Mesendoderm (in vitro differentiated cells): ENCODE data around the gene DYNC1LI1.

Experiments used
- DNase-seq: peaks from one replicate; pipeline ENCODE4 v3.0.0; 2013
- H2AK5ac ChIP-seq: 2 replicates; pipeline ENCODE4 v1.6.1; 2013; ENCODE audit warnings: low read length, inconsistent platforms
- H2BK120ac ChIP-seq: 2 replicates; pipeline ENCODE4 v1.6.1; 2013; ENCODE audit warnings: low read depth, mild to moderate bottlenecking, low read length, moderate library complexity, mixed read lengths
- H2BK15ac ChIP-seq: replicated peaks from 2 replicates; pipeline ENCODE4 v1.6.1; 2013; ENCODE audit warnings: low read depth, mild to moderate bottlenecking, moderate library complexity
- H2BK5ac ChIP-seq: 2 replicates; pipeline ENCODE4 v1.6.1; 2013; ENCODE audit warnings: low read length, inconsistent platforms
- H3K18ac ChIP-seq: 2 replicates; pipeline ENCODE4 v1.6.1; 2013; ENCODE audit warnings: mild to moderate bottlenecking, low read length, mixed read lengths
- H3K23ac ChIP-seq: one replicate; pipeline ENCODE4 v1.6.1; 2013; ENCODE audit warnings: low read length
- H3K27ac ChIP-seq: 2 replicates; pipeline ENCODE4 v1.5.1; 2013; ENCODE audit warnings: low read depth, mild to moderate bottlenecking, inconsistent platforms, low read length, moderate library complexity
- H3K27me3 ChIP-seq: 2 replicates; pipeline ENCODE4 v1.6.1; 2013; ENCODE audit warnings: low read length, control low read depth, mild to moderate bottlenecking, inconsistent platforms; ENCODE audit not compliant: insufficient read depth, poor library complexity
- H3K36me3 ChIP-seq: 2 replicates; pipeline ENCODE4 v1.6.1; 2013; ENCODE audit warnings: low read length, inconsistent platforms; ENCODE audit not compliant: control insufficient read depth, insufficient read depth
- H3K4ac ChIP-seq: one replicate; pipeline ENCODE4 v1.6.1; 2013; ENCODE audit warnings: low read depth, mild to moderate bottlenecking, low read length, moderate library complexity
- H3K4me1 ChIP-seq: 2 replicates; pipeline ENCODE4 v1.6.1; 2013; ENCODE audit warnings: low read depth, low read length, inconsistent platforms; ENCODE audit not compliant: control insufficient read depth
- H3K4me2 ChIP-seq: 2 replicates; pipeline ENCODE4 v1.6.1; 2013; ENCODE audit warnings: low read length
- H3K4me3 ChIP-seq: 2 replicates; pipeline ENCODE4 v1.5.1; 2013; ENCODE audit warnings: mild to moderate bottlenecking, low read length
- H3K56ac ChIP-seq: one replicate; pipeline ENCODE4 v1.6.1; 2013; ENCODE audit warnings: low read length
- H3K79me1 ChIP-seq: 2 replicates; pipeline ENCODE4 v1.6.1; 2013; ENCODE audit warnings: low read length, inconsistent platforms
- H3K79me2 ChIP-seq: 2 replicates; pipeline ENCODE4 v1.6.1; 2013; ENCODE audit warnings: mild to moderate bottlenecking, low read length; ENCODE audit not compliant: control insufficient read depth, insufficient read depth
- H3K9ac ChIP-seq: 2 replicates; pipeline ENCODE4 v1.6.1; 2013; ENCODE audit warnings: low read length, inconsistent platforms
- H4K5ac ChIP-seq: one replicate; pipeline ENCODE4 v1.6.1; 2013; ENCODE audit warnings: low read length
- H4K8ac ChIP-seq: one replicate; pipeline ENCODE4 v1.6.1; 2013; ENCODE audit warnings: low read depth, mild to moderate bottlenecking, control low read depth, low read length, moderate library complexity
- WGBS: extraction: QIAGEN DNeasy Blood & Tissue Kit; methylation state at CpG from one replicate; pipeline ENCODE4 v1.1.7; 2013; ENCODE audit warnings: low lambda C conversion rate, missing lambda C conversion rate; ENCODE audit not compliant: insufficient coverage; ENCODE audit errors: extremely low coverage; 5-methylcytosine and 5-hydroxymethylcytosine counted together

Gene DYNC1LI1

GRCh38 chr3:32501783-32502117, 68.9 kb downstream of the DYNC1LI1 start:
- Histone ChIP-seq H2AK5ac (no peak overlapping the region), H2BK15ac (no peak overlapping the region), H3K4ac (no peak overlapping the region), H2BK5ac (no peak overlapping the region), H3K36me3 (no peaks in the 10 kb centered on the region), H3K18ac (peak overlapping the region; percentile 52), H3K79me1 (peaks cover under 1% of the 10 kb centered on the region), H3K4me1 (peaks cover 2% of the 10 kb centered on the region), H3K23ac (no peak overlapping the region), H3K4me2 (peak overlapping the region; percentile 33), H3K79me2 (peaks cover 11% of the 10 kb centered on the region), H3K27ac (peak overlapping the region; percentile 96), H3K56ac (peak overlapping the region; percentile 90), H4K5ac (no peak overlapping the region), H2BK120ac (no peak overlapping the region), H4K8ac (no peak overlapping the region), H3K4me3 (peak overlapping the region; percentile 95), H3K27me3 (no peaks in the 10 kb centered on the region), H3K9ac (peak overlapping the region; percentile 82)
- WGBS: no CpG with 5 or more reads among the region's 4 CpGs
- DNase-seq: no peak

GRCh38 chr3:32500880-32501782, 69.5 kb downstream of the DYNC1LI1 start:
- peaks cover 2% of the 10 kb centered on the region for H3K4me1 ChIP-seq
- WGBS: no CpG with 5 or more reads among the region's 25 CpGs
- H3K27ac ChIP-seq: no peak overlapping the region

GRCh38 chr3:32500231-32500630, 70.4 kb downstream of the DYNC1LI1 start:
- peaks cover 2% of the 10 kb centered on the region for H3K4me1 ChIP-seq
- no peak overlapping the region for H3K56ac ChIP-seq
- H3K4ac ChIP-seq: no peak overlapping the region
- H2BK120ac ChIP-seq: no peak overlapping the region
- no peak overlapping the region for H3K27ac ChIP-seq
- H3K27me3 ChIP-seq: no peaks in the 10 kb centered on the region
- H3K79me2 ChIP-seq: peaks cover 15% of the 10 kb centered on the region
- H2BK15ac ChIP-seq: no peak overlapping the region
- no peak overlapping the region for H3K9ac ChIP-seq
- H2AK5ac ChIP-seq: no peak overlapping the region
- H4K8ac ChIP-seq: no peak overlapping the region
- H3K18ac ChIP-seq: no peak overlapping the region
- H3K23ac ChIP-seq: no peak overlapping the region
- no CpG with 5 or more reads among the region's 2 CpGs for WGBS
- no peak overlapping the region for H4K5ac ChIP-seq
- H3K36me3 ChIP-seq: no peaks in the 10 kb centered on the region
- H2BK5ac ChIP-seq: no peak overlapping the region
- no peak overlapping the region for H3K4me3 ChIP-seq
- H3K4me2 ChIP-seq: no peak overlapping the region
- peaks cover 4% of the 10 kb centered on the region for H3K79me1 ChIP-seq
- no peak for DNase-seq

More at GRCh38 chr3:32500880-32501782, 69.5 kb downstream of the DYNC1LI1 start:
- peak; percentile 36 for DNase-seq
- no peak overlapping the region for H2AK5ac ChIP-seq
- H3K36me3 ChIP-seq: no peaks in the 10 kb centered on the region
- peaks cover 1% of the 10 kb centered on the region for H3K79me1 ChIP-seq
- H3K23ac ChIP-seq: no peak overlapping the region
- no peak overlapping the region for H2BK15ac ChIP-seq
- H3K4ac ChIP-seq: no peak overlapping the region
- no peak overlapping the region for H4K5ac ChIP-seq
- no peak overlapping the region for H2BK120ac ChIP-seq
- peaks cover 12% of the 10 kb centered on the region for H3K79me2 ChIP-seq
- no peak overlapping the region for H3K4me3 ChIP-seq
- no peak overlapping the region for H3K9ac ChIP-seq
- no peak overlapping the region for H4K8ac ChIP-seq
- no peak overlapping the region for H2BK5ac ChIP-seq
- no peak overlapping the region for H3K56ac ChIP-seq
- H3K27me3 ChIP-seq: no peaks in the 10 kb centered on the region
- no peak overlapping the region for H3K18ac ChIP-seq
- peak overlapping the region; percentile 33 for H3K4me2 ChIP-seq

- no peak overlapping the region for H3K18ac ChIP-seq
- peaks cover 4% of the 10 kb centered on the region for H3K79me1 ChIP-seq
- no peak overlapping the region for H3K4ac ChIP-seq
- no peak overlapping the region for H3K23ac ChIP-seq
- no peak overlapping the region for H4K5ac ChIP-seq
- H3K56ac ChIP-seq: no peak overlapping the region
- no peak overlapping the region for H2BK120ac ChIP-seq
- H3K4me2 ChIP-seq: no peak overlapping the region
- H3K79me2 ChIP-seq: peaks cover 15% of the 10 kb centered on the region
- H3K9ac ChIP-seq: no peak overlapping the region
- H4K8ac ChIP-seq: no peak overlapping the region
- H3K36me3 ChIP-seq: no peaks in the 10 kb centered on the region
- no peak for DNase-seq
- H2BK15ac ChIP-seq: no peak overlapping the region
- H3K4me3 ChIP-seq: no peak overlapping the region
- no CpG with 5 or more reads among the region's 2 CpGs for WGBS
- H2BK5ac ChIP-seq: no peak overlapping the region
- no peak overlapping the region for H3K27ac ChIP-seq
- H3K27me3 ChIP-seq: no peaks in the 10 kb centered on the region
- peaks cover 2% of the 10 kb centered on the region for H3K4me1 ChIP-seq
- H2AK5ac ChIP-seq: no peak overlapping the region
These were observed 71.1 kb downstream of the DYNC1LI1 start for GRCh38 chr3:32499585-32499984.

GRCh38 chr3:32498992-32499391, 71.7 kb downstream of the DYNC1LI1 start:
- WGBS: no CpG with 5 or more reads among the region's 3 CpGs
- Histone ChIP-seq H3K4me2 (no peak overlapping the region), H3K23ac (no peak overlapping the region), H3K56ac (no peak overlapping the region), H2AK5ac (no peak overlapping the region), H2BK120ac (no peak overlapping the region), H2BK5ac (no peak overlapping the region), H3K18ac (no peak overlapping the region), H3K27me3 (no peaks in the 10 kb centered on the region), H3K79me2 (peaks cover 15% of the 10 kb centered on the region), H4K5ac (no peak overlapping the region), H3K36me3 (no peaks in the 10 kb centered on the region), H3K9ac (no peak overlapping the region), H3K27ac (no peak overlapping the region), H3K4me3 (no peak overlapping the region), H3K4ac (no peak overlapping the region), H2BK15ac (no peak overlapping the region), H3K79me1 (peaks cover 4% of the 10 kb centered on the region), H4K8ac (no peak overlapping the region), H3K4me1 (peaks cover 2% of the 10 kb centered on the region)
- DNase-seq: no peak
